WTC11 (cell line): Measurements from ENCODE around the gene PSMD6. TPM values are rescaled to one million over a fixed set of nuclear protein-coding genes. Genes with fewer than 3 reads are reported as not detected.

Source experiments
- ATAC-seq: fragments of 200-7000 bp; cut with Tn5 transposase; 2 replicates; pipeline ENCODE4 v1.10.0; 2021; ENCODE audit warnings: mild to moderate bottlenecking, moderate library complexity
- CTCF ChIA-PET: fragments of 300-600 bp; sonication (Branson Sonifier 250); formaldehyde crosslinking; loops from one replicate; lab custom pipeline; 2021; ENCODE audit warnings: antibody characterized with exemption; lab: Charles Lee
- POLR2A ChIA-PET: fragments of 350-600 bp; sonication (Branson Sonifier 250); formaldehyde crosslinking; loops from one replicate; lab custom pipeline; 2021; ENCODE audit warnings: antibody characterized with exemption; lab: Charles Lee
- DNase-seq: peaks from one replicate; pipeline ENCODE4 v3.0.0; 2021; ENCODE audit warnings: low spot score
- H3K27ac Mint-ChIP-seq: 2 replicates; pipeline ENCODE4 v1.8.0; 2021; ENCODE audit warnings: mixed read lengths
- H3K27me3 Mint-ChIP-seq: 2 replicates; pipeline ENCODE4 v1.8.0; 2021; ENCODE audit warnings: low read depth, mild to moderate bottlenecking, moderate library complexity, mixed read lengths
- H3K36me3 Mint-ChIP-seq: 2 replicates; pipeline ENCODE4 v1.8.0; 2021; ENCODE audit warnings: mixed read lengths
- H3K4me1 Mint-ChIP-seq: 2 replicates; pipeline ENCODE4 v1.8.0; 2022; ENCODE audit warnings: mixed read lengths
- H3K4me3 Mint-ChIP-seq: 2 replicates; pipeline ENCODE4 v1.8.0; 2021; ENCODE audit warnings: mild to moderate bottlenecking, moderate library complexity, mixed read lengths
- H3K9me3 Mint-ChIP-seq: 2 replicates; pipeline ENCODE4 v1.8.0; 2021; ENCODE audit warnings: mixed read lengths
- CREB1 ChIP-seq: sonication (generic); formaldehyde crosslinking; IDR thresholded peaks from 2 replicates; pipeline ENCODE4 v1.8.0; 2023; ENCODE audit warnings: mild to moderate bottlenecking, missing genetic modification reagents
- ELF4 ChIP-seq: sonication (generic); formaldehyde crosslinking; IDR thresholded peaks from 2 replicates; pipeline ENCODE4 v1.8.1; 2022; ENCODE audit warnings: low read depth, mild to moderate bottlenecking, moderate library complexity, missing genetic modification reagents
- FOXP1 ChIP-seq: sonication (generic); formaldehyde crosslinking; IDR thresholded peaks from 2 replicates; pipeline ENCODE4 v1.8.0; 2022; ENCODE audit warnings: missing genetic modification reagents, mild to moderate bottlenecking, moderate library complexity, borderline replicate concordance
- GABPB1 ChIP-seq: sonication (generic); formaldehyde crosslinking; IDR thresholded peaks from 2 replicates; pipeline ENCODE4 v1.8.1; 2023; ENCODE audit warnings: mild to moderate bottlenecking, missing genetic modification reagents
- KAT7 ChIP-seq: sonication (generic); formaldehyde crosslinking; IDR thresholded peaks from 2 replicates; pipeline ENCODE4 v1.8.1; 2023; ENCODE audit warnings: missing genetic modification reagents, mild to moderate bottlenecking, borderline replicate concordance
- MXD4 ChIP-seq: fragments of 250-450 bp; sonication (Bioruptor Pico); IDR thresholded peaks from 2 replicates; pipeline ENCODE4 v1.8.0; 2021; ENCODE audit warnings: mild to moderate bottlenecking, moderate library complexity, borderline replicate concordance
- NFATC4 ChIP-seq: fragments of 250-450 bp; sonication (Bioruptor Pico); IDR thresholded peaks from 2 replicates; pipeline ENCODE4 v1.9.0; 2021; ENCODE audit warnings: mild to moderate bottlenecking
- NFYB ChIP-seq: sonication (generic); formaldehyde crosslinking; conservative IDR thresholded peaks from 2 replicates; pipeline ENCODE4 v1.8.0; 2022; ENCODE audit warnings: low read depth, missing genetic modification reagents
- NR2C2 ChIP-seq: sonication (generic); formaldehyde crosslinking; IDR thresholded peaks from 2 replicates; pipeline ENCODE4 v1.8.0; 2022; ENCODE audit warnings: mild to moderate bottlenecking, missing genetic modification reagents
- SP1 ChIP-seq: sonication (generic); formaldehyde crosslinking; conservative IDR thresholded peaks from 2 replicates; pipeline ENCODE4 v1.8.1; 2022; ENCODE audit warnings: missing genetic modification reagents
- total RNA-seq: library from RNA; stranded (reverse); gene quantifications from 3 replicates; pipeline ENCODE4 v1.2.3, GENCODE V29; 2021
- TF ChIP-seq, protein P1 (sequence below): sonication (generic); formaldehyde crosslinking; IDR thresholded peaks from 2 replicates; pipeline ENCODE4 v1.8.1; 2022; ENCODE audit warnings: low read depth, mild to moderate bottlenecking, moderate library complexity, missing genetic modification reagents, borderline replicate concordance
- TF ChIP-seq, protein P2 (sequence below): fragments of 250-450 bp; sonication (Bioruptor Pico); IDR thresholded peaks from 2 replicates; pipeline ENCODE4 v1.9.0; 2021; ENCODE audit warnings: mild to moderate bottlenecking
- TF ChIP-seq, protein P3 (sequence below): sonication (generic); formaldehyde crosslinking; conservative IDR thresholded peaks from 2 replicates; pipeline ENCODE4 v1.8.1; 2023; ENCODE audit warnings: mild to moderate bottlenecking, low read depth, missing genetic modification reagents, moderate library complexity
- TF ChIP-seq, protein P4 (sequence below): sonication (generic); formaldehyde crosslinking; IDR thresholded peaks from 2 replicates; pipeline ENCODE4 v1.8.0; 2022; ENCODE audit warnings: mild to moderate bottlenecking, missing genetic modification reagents
- TF ChIP-seq, protein P5 (sequence below): sonication (generic); formaldehyde crosslinking; IDR thresholded peaks from 2 replicates; pipeline ENCODE4 v1.8.1; 2023; ENCODE audit warnings: mild to moderate bottlenecking, missing genetic modification reagents, moderate library complexity
- TF ChIP-seq, protein P6 (sequence below): sonication (generic); formaldehyde crosslinking; IDR thresholded peaks from 2 replicates; pipeline ENCODE4 v1.8.0; 2023; ENCODE audit warnings: mild to moderate bottlenecking, missing genetic modification reagents

PSMD6 gene
- total RNA-seq, 1 experiment from 2014 or later, result 105 TPM

DNA sequence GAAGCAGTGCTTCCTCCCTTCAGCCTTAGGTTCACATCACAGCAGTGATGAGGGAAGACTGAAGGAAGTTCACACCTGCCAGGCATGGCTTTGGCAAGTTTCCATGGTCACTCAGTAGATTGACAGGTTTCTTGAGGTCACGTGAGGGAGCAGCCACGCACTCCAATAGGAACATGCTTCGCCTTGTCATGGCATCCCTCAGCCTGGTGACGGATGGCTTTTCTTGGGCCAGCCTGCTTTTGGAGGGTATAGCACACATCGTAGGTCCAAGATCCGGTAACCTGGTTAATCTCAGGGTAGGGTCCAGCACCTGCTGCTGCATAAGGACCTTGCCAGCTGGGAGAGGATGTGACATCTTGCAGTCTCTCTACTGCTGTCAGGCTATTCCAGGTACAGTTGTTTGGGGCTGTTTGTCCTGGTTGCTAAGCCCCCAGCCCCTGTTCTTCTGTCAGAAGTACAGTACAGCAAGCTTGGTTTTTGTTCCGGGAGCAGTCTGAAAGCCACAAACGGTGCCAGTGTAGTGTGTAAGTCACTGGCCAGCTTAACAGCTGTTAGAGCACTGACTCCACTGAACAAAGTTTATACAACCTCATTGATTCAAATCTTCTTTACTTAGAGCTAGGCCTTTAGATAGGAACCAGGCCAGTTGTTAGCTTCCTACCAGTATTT is 42.3 kb downstream of the PSMD6 start:
- Mint-ChIP-seq H3K9me3 (no peaks in the 10 kb centered on the region), H3K4me3 (no peak overlapping the region), H3K4me1 (no peaks in the 10 kb centered on the region), H3K27ac (no peak overlapping the region), H3K36me3 (peaks cover 13% of the 10 kb centered on the region), H3K27me3 (no peaks in the 10 kb centered on the region)
- TF ChIP-seq, protein P1, sequence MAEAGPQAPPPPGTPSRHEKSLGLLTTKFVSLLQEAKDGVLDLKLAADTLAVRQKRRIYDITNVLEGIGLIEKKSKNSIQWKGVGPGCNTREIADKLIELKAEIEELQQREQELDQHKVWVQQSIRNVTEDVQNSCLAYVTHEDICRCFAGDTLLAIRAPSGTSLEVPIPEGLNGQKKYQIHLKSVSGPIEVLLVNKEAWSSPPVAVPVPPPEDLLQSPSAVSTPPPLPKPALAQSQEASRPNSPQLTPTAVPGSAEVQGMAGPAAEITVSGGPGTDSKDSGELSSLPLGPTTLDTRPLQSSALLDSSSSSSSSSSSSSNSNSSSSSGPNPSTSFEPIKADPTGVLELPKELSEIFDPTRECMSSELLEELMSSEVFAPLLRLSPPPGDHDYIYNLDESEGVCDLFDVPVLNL (CRISPR knock-in tag), result no peak
- TF ChIP-seq NFATC4 (CRISPR knock-in tag), result no peak
- TF ChIP-seq, protein P2, sequence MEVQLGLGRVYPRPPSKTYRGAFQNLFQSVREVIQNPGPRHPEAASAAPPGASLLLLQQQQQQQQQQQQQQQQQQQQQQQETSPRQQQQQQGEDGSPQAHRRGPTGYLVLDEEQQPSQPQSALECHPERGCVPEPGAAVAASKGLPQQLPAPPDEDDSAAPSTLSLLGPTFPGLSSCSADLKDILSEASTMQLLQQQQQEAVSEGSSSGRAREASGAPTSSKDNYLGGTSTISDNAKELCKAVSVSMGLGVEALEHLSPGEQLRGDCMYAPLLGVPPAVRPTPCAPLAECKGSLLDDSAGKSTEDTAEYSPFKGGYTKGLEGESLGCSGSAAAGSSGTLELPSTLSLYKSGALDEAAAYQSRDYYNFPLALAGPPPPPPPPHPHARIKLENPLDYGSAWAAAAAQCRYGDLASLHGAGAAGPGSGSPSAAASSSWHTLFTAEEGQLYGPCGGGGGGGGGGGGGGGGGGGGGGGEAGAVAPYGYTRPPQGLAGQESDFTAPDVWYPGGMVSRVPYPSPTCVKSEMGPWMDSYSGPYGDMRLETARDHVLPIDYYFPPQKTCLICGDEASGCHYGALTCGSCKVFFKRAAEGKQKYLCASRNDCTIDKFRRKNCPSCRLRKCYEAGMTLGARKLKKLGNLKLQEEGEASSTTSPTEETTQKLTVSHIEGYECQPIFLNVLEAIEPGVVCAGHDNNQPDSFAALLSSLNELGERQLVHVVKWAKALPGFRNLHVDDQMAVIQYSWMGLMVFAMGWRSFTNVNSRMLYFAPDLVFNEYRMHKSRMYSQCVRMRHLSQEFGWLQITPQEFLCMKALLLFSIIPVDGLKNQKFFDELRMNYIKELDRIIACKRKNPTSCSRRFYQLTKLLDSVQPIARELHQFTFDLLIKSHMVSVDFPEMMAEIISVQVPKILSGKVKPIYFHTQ (CRISPR knock-in tag), result no peak
- TF ChIP-seq NR2C2 (CRISPR knock-in tag), result no peak
- no peak for TF ChIP-seq SP1 (CRISPR knock-in tag)
- TF ChIP-seq, protein P3, sequence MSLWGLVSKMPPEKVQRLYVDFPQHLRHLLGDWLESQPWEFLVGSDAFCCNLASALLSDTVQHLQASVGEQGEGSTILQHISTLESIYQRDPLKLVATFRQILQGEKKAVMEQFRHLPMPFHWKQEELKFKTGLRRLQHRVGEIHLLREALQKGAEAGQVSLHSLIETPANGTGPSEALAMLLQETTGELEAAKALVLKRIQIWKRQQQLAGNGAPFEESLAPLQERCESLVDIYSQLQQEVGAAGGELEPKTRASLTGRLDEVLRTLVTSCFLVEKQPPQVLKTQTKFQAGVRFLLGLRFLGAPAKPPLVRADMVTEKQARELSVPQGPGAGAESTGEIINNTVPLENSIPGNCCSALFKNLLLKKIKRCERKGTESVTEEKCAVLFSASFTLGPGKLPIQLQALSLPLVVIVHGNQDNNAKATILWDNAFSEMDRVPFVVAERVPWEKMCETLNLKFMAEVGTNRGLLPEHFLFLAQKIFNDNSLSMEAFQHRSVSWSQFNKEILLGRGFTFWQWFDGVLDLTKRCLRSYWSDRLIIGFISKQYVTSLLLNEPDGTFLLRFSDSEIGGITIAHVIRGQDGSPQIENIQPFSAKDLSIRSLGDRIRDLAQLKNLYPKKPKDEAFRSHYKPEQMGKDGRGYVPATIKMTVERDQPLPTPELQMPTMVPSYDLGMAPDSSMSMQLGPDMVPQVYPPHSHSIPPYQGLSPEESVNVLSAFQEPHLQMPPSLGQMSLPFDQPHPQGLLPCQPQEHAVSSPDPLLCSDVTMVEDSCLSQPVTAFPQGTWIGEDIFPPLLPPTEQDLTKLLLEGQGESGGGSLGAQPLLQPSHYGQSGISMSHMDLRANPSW (CRISPR knock-in tag), result no peak
- TF ChIP-seq, protein P4, sequence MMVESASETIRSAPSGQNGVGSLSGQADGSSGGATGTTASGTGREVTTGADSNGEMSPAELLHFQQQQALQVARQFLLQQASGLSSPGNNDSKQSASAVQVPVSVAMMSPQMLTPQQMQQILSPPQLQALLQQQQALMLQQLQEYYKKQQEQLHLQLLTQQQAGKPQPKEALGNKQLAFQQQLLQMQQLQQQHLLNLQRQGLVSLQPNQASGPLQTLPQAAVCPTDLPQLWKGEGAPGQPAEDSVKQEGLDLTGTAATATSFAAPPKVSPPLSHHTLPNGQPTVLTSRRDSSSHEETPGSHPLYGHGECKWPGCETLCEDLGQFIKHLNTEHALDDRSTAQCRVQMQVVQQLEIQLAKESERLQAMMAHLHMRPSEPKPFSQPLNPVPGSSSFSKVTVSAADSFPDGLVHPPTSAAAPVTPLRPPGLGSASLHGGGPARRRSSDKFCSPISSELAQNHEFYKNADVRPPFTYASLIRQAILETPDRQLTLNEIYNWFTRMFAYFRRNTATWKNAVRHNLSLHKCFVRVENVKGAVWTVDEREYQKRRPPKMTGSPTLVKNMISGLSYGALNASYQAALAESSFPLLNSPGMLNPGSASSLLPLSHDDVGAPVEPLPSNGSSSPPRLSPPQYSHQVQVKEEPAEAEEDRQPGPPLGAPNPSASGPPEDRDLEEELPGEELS (CRISPR knock-in tag), result no peak
- TF ChIP-seq, protein P5, sequence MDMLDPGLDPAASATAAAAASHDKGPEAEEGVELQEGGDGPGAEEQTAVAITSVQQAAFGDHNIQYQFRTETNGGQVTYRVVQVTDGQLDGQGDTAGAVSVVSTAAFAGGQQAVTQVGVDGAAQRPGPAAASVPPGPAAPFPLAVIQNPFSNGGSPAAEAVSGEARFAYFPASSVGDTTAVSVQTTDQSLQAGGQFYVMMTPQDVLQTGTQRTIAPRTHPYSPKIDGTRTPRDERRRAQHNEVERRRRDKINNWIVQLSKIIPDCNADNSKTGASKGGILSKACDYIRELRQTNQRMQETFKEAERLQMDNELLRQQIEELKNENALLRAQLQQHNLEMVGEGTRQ, result no peak
- no peak for TF ChIP-seq GABPB1 (CRISPR knock-in tag)
- CTCF ChIA-PET, result no interaction called here
- no peak for ATAC-seq
- no peak for DNase-seq
- POLR2A ChIA-PET, result no interaction called here

DNA sequence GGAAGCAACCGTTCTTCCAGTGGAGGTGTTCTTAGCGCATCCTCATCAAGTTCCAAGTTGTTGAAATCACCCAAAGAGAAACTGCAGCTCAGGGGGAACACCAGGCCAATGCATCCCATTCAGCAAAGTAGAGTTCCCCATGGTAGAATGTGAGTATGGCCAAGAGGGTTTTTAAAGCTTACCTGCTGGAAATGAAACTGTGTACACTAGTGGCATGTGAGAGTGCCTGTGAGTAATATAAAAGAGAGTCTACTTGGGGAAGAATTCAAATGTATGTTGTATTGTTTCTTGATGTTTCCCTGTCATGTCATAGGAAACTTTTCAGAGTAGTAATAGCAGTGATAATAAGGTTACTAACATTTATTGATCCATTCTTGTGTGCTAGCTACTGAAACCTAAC is 43.3 kb downstream of the PSMD6 start:
- DNase-seq (no peak), ATAC-seq (no peak)
- Mint-ChIP-seq H3K9me3 (no peaks in the 10 kb centered on the region), H3K36me3 (peaks cover 13% of the 10 kb centered on the region), H3K4me3 (no peak overlapping the region), H3K27ac (0 out of 2 replicates have a peak overlapping the region, but pooled peaks have one; percentile 25), H3K27me3 (no peaks in the 10 kb centered on the region), H3K4me1 (no peaks in the 10 kb centered on the region)
- ChIA-PET CTCF (no interaction called here), POLR2A (no interaction called here)
- TF ChIP-seq, protein P4 (CRISPR knock-in tag), result no peak
- TF ChIP-seq KAT7 (CRISPR knock-in tag), result no peak
- no peak for TF ChIP-seq CREB1 (CRISPR knock-in tag)
- TF ChIP-seq, protein P6, sequence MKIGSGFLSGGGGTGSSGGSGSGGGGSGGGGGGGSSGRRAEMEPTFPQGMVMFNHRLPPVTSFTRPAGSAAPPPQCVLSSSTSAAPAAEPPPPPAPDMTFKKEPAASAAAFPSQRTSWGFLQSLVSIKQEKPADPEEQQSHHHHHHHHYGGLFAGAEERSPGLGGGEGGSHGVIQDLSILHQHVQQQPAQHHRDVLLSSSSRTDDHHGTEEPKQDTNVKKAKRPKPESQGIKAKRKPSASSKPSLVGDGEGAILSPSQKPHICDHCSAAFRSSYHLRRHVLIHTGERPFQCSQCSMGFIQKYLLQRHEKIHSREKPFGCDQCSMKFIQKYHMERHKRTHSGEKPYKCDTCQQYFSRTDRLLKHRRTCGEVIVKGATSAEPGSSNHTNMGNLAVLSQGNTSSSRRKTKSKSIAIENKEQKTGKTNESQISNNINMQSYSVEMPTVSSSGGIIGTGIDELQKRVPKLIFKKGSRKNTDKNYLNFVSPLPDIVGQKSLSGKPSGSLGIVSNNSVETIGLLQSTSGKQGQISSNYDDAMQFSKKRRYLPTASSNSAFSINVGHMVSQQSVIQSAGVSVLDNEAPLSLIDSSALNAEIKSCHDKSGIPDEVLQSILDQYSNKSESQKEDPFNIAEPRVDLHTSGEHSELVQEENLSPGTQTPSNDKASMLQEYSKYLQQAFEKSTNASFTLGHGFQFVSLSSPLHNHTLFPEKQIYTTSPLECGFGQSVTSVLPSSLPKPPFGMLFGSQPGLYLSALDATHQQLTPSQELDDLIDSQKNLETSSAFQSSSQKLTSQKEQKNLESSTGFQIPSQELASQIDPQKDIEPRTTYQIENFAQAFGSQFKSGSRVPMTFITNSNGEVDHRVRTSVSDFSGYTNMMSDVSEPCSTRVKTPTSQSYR (CRISPR knock-in tag), result no peak
- no peak for TF ChIP-seq NFYB
- no peak for TF ChIP-seq FOXP1 (CRISPR knock-in tag)
- no peak for TF ChIP-seq ELF4
- no peak for TF ChIP-seq MXD4
